PC-3 (cell line): ENCODE measurements around the gene TKFC.

Source experiments
- CTCF ChIP-seq: fragments of 300-600 bp; sonication (generic); conservative IDR thresholded peaks from 2 replicates; pipeline ENCODE4 v1.5.1; 2017; ENCODE audit warnings: antibody characterized with exemption, low read depth, mild to moderate bottlenecking, low read length
- EZH2 ChIP-seq: fragments of 300-600 bp; sonication (generic); IDR thresholded peaks from one replicate; pipeline ENCODE4 v1.6.1; 2017; ENCODE audit warnings: antibody characterized with exemption, mild to moderate bottlenecking, low read length; ENCODE audit not compliant: unreplicated experiment
- EZH2phosphoT487 ChIP-seq: fragments of 300-600 bp; sonication (generic); IDR thresholded peaks from 2 replicates; pipeline ENCODE4 v1.6.1; 2018; ENCODE audit warnings: mild to moderate bottlenecking, antibody characterized with exemption, low read length, borderline replicate concordance

- TF ChIP-seq EZH2 (no peak), CTCF (peak; percentile 48), EZH2phosphoT487 (no peak)
Measured at GRCh38 chr11:61294717-61295595, 38.1 kb upstream of the TKFC start, which contains the start of gene VWCE.
